GM23248 (cell line): ENCODE measurements around the gene ATE1.

Source experiments
- EZH2 ChIP-seq: fragments of 200-600 bp; sonication (generic); IDR thresholded peaks from 2 replicates; pipeline ENCODE4 v1.6.1; 2018; ENCODE audit warnings: antibody characterized with exemption, mild to moderate bottlenecking; ENCODE audit not compliant: insufficient read depth, poor library complexity, severe bottlenecking
- EZH2phosphoT487 ChIP-seq: fragments of 200-600 bp; sonication (generic); IDR thresholded peaks from 2 replicates; pipeline ENCODE4 v1.6.1; 2018; ENCODE audit warnings: antibody characterized with exemption, moderate library complexity, mild to moderate bottlenecking, low read depth; ENCODE audit not compliant: insufficient read depth

DNA sequence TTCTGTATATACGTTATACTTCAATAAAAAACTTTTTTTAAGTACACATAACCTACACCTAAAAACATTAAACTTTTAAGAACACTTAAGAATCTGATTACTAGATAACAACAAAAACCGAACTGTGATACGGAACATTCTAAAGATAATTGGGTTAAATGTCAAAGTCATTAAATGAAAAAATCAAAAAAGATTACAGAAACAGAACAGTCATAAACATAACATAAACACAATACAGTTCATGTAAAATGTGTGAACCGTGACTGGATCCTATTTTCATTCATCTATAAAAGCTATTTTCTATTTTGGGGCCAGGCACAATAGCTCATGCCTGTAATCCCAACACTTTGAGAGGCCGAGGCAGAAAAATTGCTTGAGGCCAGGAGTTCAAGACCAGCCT lies 38.6 kb downstream of the ATE1 start:
- TF ChIP-seq EZH2: no peak
- no peak for TF ChIP-seq EZH2phosphoT487
